ENCODE results near the gene DTX3L. TPM values are rescaled to one million over a fixed set of nuclear protein-coding genes. Genes with fewer than 3 reads are reported as not detected.

DTX3L gene
- total and polyA plus RNA-seq, 2 of the 13 experiments (the other 11 are each of a cell fraction or from before 2014, with no cell fraction given), result 2.5 to 10.9 TPM

- TF ChIP-seq PLSCR1 (CRISPR knock-in tag; IDR thresholded peaks at IDR 0.05; ENCODE audit: borderline replicate concordance), result no peak
- no peak for TF ChIP-seq PAF1 (CRISPR knock-in tag; IDR thresholded peaks at IDR 0.05)
- no peak for TF ChIP-seq PRMT3 (CRISPR knock-in tag; IDR thresholded peaks at IDR 0.05; ENCODE audit: borderline replicate concordance, low read depth)
- no peak for TF ChIP-seq ZFP41 (CRISPR knock-in tag; IDR thresholded peaks at IDR 0.05; ENCODE audit: borderline replicate concordance)
- no peak for TF ChIP-seq RNF2 (conservative IDR thresholded peaks at IDR 0.05; ENCODE audit: low read depth)
- peak; percentile 50; the same call in 1 of the 2 replicates for TF ChIP-seq KAT8 (CRISPR knock-in tag; IDR thresholded peaks at IDR 0.05)
- no peak for TF ChIP-seq ZNF296 (CRISPR knock-in tag; conservative IDR thresholded peaks at IDR 0.05)
- TF ChIP-seq HCFC1 (IDR thresholded peaks at IDR 0.05; ENCODE audit: low read depth, low read length), result no peak
- no peak for TF ChIP-seq ZFP36L1 (CRISPR knock-in tag; IDR thresholded peaks at IDR 0.05)
- TF ChIP-seq ZBTB8A (CRISPR knock-in tag; IDR thresholded peaks at IDR 0.05; ENCODE audit: borderline replicate concordance, low read depth), result no peak
- no peak for TF ChIP-seq NPAS2 (CRISPR knock-in tag; IDR thresholded peaks at IDR 0.05; ENCODE audit: borderline replicate concordance)
- TF ChIP-seq RBFOX2 (IDR thresholded peaks at IDR 0.05; ENCODE audit: low read depth, low read length), result no peak
- TF ChIP-seq ZNF562 (CRISPR knock-in tag; IDR thresholded peaks at IDR 0.05; ENCODE audit: borderline replicate concordance), result no peak
- no peak for TF ChIP-seq TCF7 (IDR thresholded peaks at IDR 0.05; ENCODE audit: low read depth)
- TF ChIP-seq CREB3 (CRISPR knock-in tag; IDR thresholded peaks at IDR 0.05), result no peak
- TF ChIP-seq E2F1 (CRISPR knock-in tag; IDR thresholded peaks at IDR 0.05), result no peak
- no peak for TF ChIP-seq BORCS8-MEF2B (CRISPR knock-in tag; IDR thresholded peaks at IDR 0.05)
- TF ChIP-seq ESRRA (CRISPR knock-in tag; IDR thresholded peaks at IDR 0.05; ENCODE audit: low read depth), result no peak
- no peak for TF ChIP-seq KDM6A (CRISPR knock-in tag; IDR thresholded peaks at IDR 0.05; ENCODE audit: low read depth)
- TF ChIP-seq E2F5 (CRISPR knock-in tag; conservative IDR thresholded peaks at IDR 0.05), result no peak
- TF ChIP-seq FOSL2 (CRISPR knock-in tag; IDR thresholded peaks at IDR 0.05), result peak; percentile 95
- no peak for TF ChIP-seq ZNF337 (CRISPR knock-in tag; IDR thresholded peaks at IDR 0.05; ENCODE audit: borderline replicate concordance, low read depth)
- no peak for TF ChIP-seq ZBTB34 (CRISPR knock-in tag; IDR thresholded peaks at IDR 0.05)
- TF ChIP-seq THYN1 (CRISPR knock-in tag; IDR thresholded peaks at IDR 0.05; ENCODE audit: borderline replicate concordance, low read depth), result no peak
- 0 out of 2 replicates have a peak, but pooled peaks have one; percentile 21 for TF ChIP-seq ERF (CRISPR knock-in tag; IDR thresholded peaks at IDR 0.05)
- TF ChIP-seq CC2D1A (CRISPR knock-in tag; IDR thresholded peaks at IDR 0.05), result no peak
- no peak for TF ChIP-seq MYNN (CRISPR knock-in tag; IDR thresholded peaks at IDR 0.05; ENCODE audit: low read depth)
- no peak for TF ChIP-seq ARID2 (CRISPR knock-in tag; IDR thresholded peaks at IDR 0.05; ENCODE audit: borderline replicate concordance)
These were observed 8.8 kb downstream of the DTX3L start (continued) for GRCh38 chr3:122572940-122573412.

Data from HepG2 (cell line).